K562 (cell line): ENCODE results near the gene ZFP3. TPM values are rescaled to one million over a fixed set of nuclear protein-coding genes. Genes with fewer than 3 reads are reported as not detected.

Experiments
- GMEB1 ChIP-seq: fragments of 250-450 bp; sonication (Bioruptor Pico); IDR thresholded peaks from 2 replicates; pipeline ENCODE4 v1.4.0; 2020; ENCODE audit warnings: mild to moderate bottlenecking
- NFIX ChIP-seq: fragments of 250-450 bp; sonication (Bioruptor Pico); IDR thresholded peaks from 2 replicates; pipeline ENCODE4 v1.4.0; 2020; ENCODE audit warnings: low read depth, mild to moderate bottlenecking, moderate library complexity
- PRPF4 ChIP-seq: fragments of 200-400 bp; formaldehyde crosslinking; IDR thresholded peaks from one replicate; pipeline ENCODE4 v1.6.1; 2017; ENCODE audit warnings: low read length, low read depth, mild to moderate bottlenecking; ENCODE audit not compliant: insufficient read depth, poor library complexity, severe bottlenecking
- TEAD1 ChIP-seq, 2 experiments: fragments of 450-650 bp in 1 of 2; sonication (generic) in 1 of 2; formaldehyde crosslinking; IDR thresholded peaks; 2 replicates each; pipeline versions ENCODE4 v1.4.0 to v1.8.0; 2020 to 2022; ENCODE audit warnings: mild to moderate bottlenecking in 2 of 2, missing genetic modification reagents in 1 of 2
- THRA ChIP-seq: fragments of 450-650 bp; IDR thresholded peaks from 2 replicates; pipeline ENCODE4 v1.6.1; 2017; ENCODE audit warnings: mild to moderate bottlenecking, moderate library complexity
- USF1 ChIP-seq: sonication (generic); formaldehyde crosslinking; IDR thresholded peaks from 2 replicates; pipeline ENCODE4 v1.9.0; 2022; ENCODE audit warnings: mild to moderate bottlenecking, missing genetic modification reagents
- YBX1 ChIP-seq: fragments of 450-650 bp; IDR thresholded peaks from 2 replicates; pipeline ENCODE4 v1.7.1; 2016; ENCODE audit warnings: mild to moderate bottlenecking
- ZBTB2 ChIP-seq: fragments of 450-650 bp; IDR thresholded peaks from 2 replicates; pipeline ENCODE4 v1.6.1; 2016; ENCODE audit warnings: antibody characterized with exemption
- ZNF23 ChIP-seq: fragments of 250-450 bp; sonication (Bioruptor Pico); IDR thresholded peaks from 2 replicates; pipeline ENCODE4 v1.4.0; 2020; ENCODE audit warnings: mild to moderate bottlenecking
- ZNF277 ChIP-seq: fragments of 250-450 bp; sonication (Bioruptor Pico); IDR thresholded peaks from 2 replicates; pipeline ENCODE4 v1.8.0; 2022; ENCODE audit warnings: inconsistent platforms, mild to moderate bottlenecking, moderate library complexity, borderline replicate concordance
- ZNF407 ChIP-seq: fragments of 450-650 bp; IDR thresholded peaks from 2 replicates; pipeline ENCODE4 v1.6.1; 2016; ENCODE audit warnings: low read depth
- polyA plus RNA-seq, 8 experiments: library from polyadenylated mRNA; depleted of rRNA in 4 of 8; stranded (reverse) in 5 of 8; unstranded in 3 of 8; fragments of >200 nt; fragmentation: Nextera tagmentation in 2 of 8; fragmentation: Illumina TruSeq in 1 of 8; extraction: Ambion mirVana in 2 of 8; extraction: Trizol in 1 of 8; gene quantifications; 2 replicates each; pipeline versions ENCODE4 v1.2.1 to v1.2.3, GENCODE V29; 2011 to 2014; ENCODE audit warnings: inconsistent platforms in 1 of 8, missing spikeins in 1 of 8
- total RNA-seq, 7 experiments: library from RNA; depleted of rRNA in 6 of 7; stranded (reverse); fragments of >200 nt in 6 of 7; fragmentation: Illumina TruSeq in 2 of 7; extraction: Trizol in 2 of 7; gene quantifications; 2 replicates each; pipeline versions ENCODE4 v1.2.1 to v1.2.3, GENCODE V29; 2011 to 2021; ENCODE audit warnings: low replicate concordance in 1 of 7

The ZFP3 gene
- total and polyA plus RNA-seq, 9 of the 15 experiments (the other 6 are each of a cell fraction or from before 2014, with no cell fraction given) = 0.04 TPM; not detected in 8

- peak; percentile 51 for TF ChIP-seq GMEB1
- TF ChIP-seq ZNF277 (CRISPR knock-in tag) = no peak
- TF ChIP-seq THRA = no peak
- TF ChIP-seq NFIX (CRISPR knock-in tag) = no peak
- TF ChIP-seq YBX1 = no peak
- TF ChIP-seq ZNF407 = no peak
- TF ChIP-seq ZBTB2 = peak; percentile 91
- 0 out of 4 replicates have a peak, but pooled peaks of 1 of the 2 experiments have one; percentile 18 for TF ChIP-seq TEAD1 (CRISPR knock-in tag; IDR thresholded peaks at IDR 0.05)
- TF ChIP-seq USF1 (CRISPR knock-in tag) = peak; percentile 76
- TF ChIP-seq ZNF23 (CRISPR knock-in tag) = no peak
- no peak for TF ChIP-seq PRPF4
Observed at GRCh38 chr17:5111402-5112204, 33.3 kb downstream of the ZFP3 start, which contains the start of gene ZNF232 (continued).
